DND-41 (cell line): ENCODE data around the gene MAMDC2.

ENCODE experiments used
- ATAC-seq: fragments of 200-7000 bp; cut with Tn5 transposase; 3 replicates; pipeline ENCODE4 v1.9.1; 2021; ENCODE audit warnings: low read depth; ENCODE audit not compliant: insufficient read depth
- DNase-seq: peaks from one replicate; pipeline ENCODE4 v3.0.0-alpha.2; 2020
- H2AFZ ChIP-seq: 2 replicates; pipeline ENCODE4 v1.6.0; 2012; ENCODE audit warnings: low read depth, low read length
- H3K27ac ChIP-seq: 2 replicates; pipeline ENCODE4 v1.5.1; 2012; ENCODE audit warnings: low read length, inconsistent platforms
- H3K27me3 ChIP-seq: fragments of 200-600 bp; sonication (generic); 2 replicates; pipeline ENCODE4 v1.6.0; 2012; ENCODE audit warnings: low read length, mild to moderate bottlenecking, inconsistent platforms; ENCODE audit not compliant: insufficient read depth, poor library complexity
- H3K36me3 ChIP-seq: 2 replicates; pipeline ENCODE4 v1.5.1; 2012; ENCODE audit warnings: low read length, inconsistent platforms; ENCODE audit not compliant: insufficient read depth
- H3K4me1 ChIP-seq: 2 replicates; pipeline ENCODE4 v1.5.1; 2012; ENCODE audit warnings: mild to moderate bottlenecking, low read length; ENCODE audit not compliant: insufficient read depth
- H3K4me2 ChIP-seq: 2 replicates; pipeline ENCODE4 v1.6.0; 2012; ENCODE audit warnings: mild to moderate bottlenecking, moderate library complexity, low read length, inconsistent platforms; ENCODE audit not compliant: insufficient read depth
- H3K4me3 ChIP-seq, 2 experiments: fragments of 200-600 bp in 1 of 2; shearing (Covaris generic) in 1 of 2; 2 replicates each; pipeline ENCODE4 v1.5.1; 2012 to 2016; ENCODE audit warnings: inconsistent platforms in 2 of 2, low read length in 2 of 2, mild to moderate bottlenecking in 2 of 2, low read depth in 1 of 2, moderate library complexity in 1 of 2
- H3K79me2 ChIP-seq: 2 replicates; pipeline ENCODE4 v1.6.0; 2012; ENCODE audit warnings: low read length, inconsistent platforms; ENCODE audit not compliant: insufficient read depth
- H3K9ac ChIP-seq: 2 replicates; pipeline ENCODE4 v1.6.0; 2012; ENCODE audit warnings: low read depth, mild to moderate bottlenecking, inconsistent platforms, low read length, moderate library complexity
- H3K9me3 ChIP-seq: 2 replicates; pipeline ENCODE4 v1.5.1; 2012; ENCODE audit warnings: low read length, moderate library complexity, mild to moderate bottlenecking, inconsistent platforms; ENCODE audit not compliant: insufficient read depth, severe bottlenecking
- H4K20me1 ChIP-seq: 2 replicates; pipeline ENCODE4 v1.6.0; 2012; ENCODE audit warnings: low read length; ENCODE audit not compliant: insufficient read depth
- CTCF ChIP-seq: IDR thresholded peaks from 2 replicates; pipeline ENCODE4 v1.5.1; 2012; ENCODE audit warnings: borderline replicate concordance, low read length, moderate library complexity, mild to moderate bottlenecking; ENCODE audit not compliant: poor library complexity, severe bottlenecking; ENCODE audit errors: extremely low read depth
- EZH2 ChIP-seq: IDR thresholded peaks from 3 replicates; pipeline ENCODE4 v1.6.1; 2012; ENCODE audit warnings: borderline replicate concordance, low read depth, mild to moderate bottlenecking, moderate library complexity, low read length, inconsistent platforms; ENCODE audit not compliant: severe bottlenecking

Gene MAMDC2

DNA sequence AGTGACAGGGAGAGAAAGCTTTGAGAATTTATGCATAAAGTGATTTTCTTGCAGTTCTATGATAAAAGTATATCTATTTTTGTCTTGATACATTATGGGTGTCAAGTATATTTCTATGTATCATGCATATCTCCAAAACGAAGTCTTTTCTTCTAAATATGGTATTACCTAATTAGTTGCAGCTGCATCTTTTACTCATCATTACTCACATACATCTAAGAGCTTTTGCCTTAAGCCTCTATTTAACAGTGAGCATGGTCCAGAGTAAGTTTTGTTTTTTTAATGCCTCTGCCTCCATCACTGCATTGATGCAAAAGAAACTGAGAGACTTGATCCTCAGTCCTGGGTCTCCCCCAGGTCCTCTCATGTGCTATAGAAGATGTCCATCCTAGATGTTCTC is 175.1 kb downstream of the MAMDC2 start:
- Histone ChIP-seq H3K4me3 (no peak overlapping the region), H3K4me1 (no peaks in the 10 kb centered on the region), H4K20me1 (no peaks in the 10 kb centered on the region), H2AFZ (no peak overlapping the region), H3K27me3 (no peaks in the 10 kb centered on the region), H3K36me3 (no peaks in the 10 kb centered on the region), H3K9me3 (no peaks in the 10 kb centered on the region), H3K27ac (no peak overlapping the region), H3K9ac (no peak overlapping the region), H3K79me2 (no peaks in the 10 kb centered on the region), H3K4me2 (no peak overlapping the region)
- TF ChIP-seq EZH2 (no peak), CTCF (no peak)
- DNase-seq (no peak), ATAC-seq (no peak)

DNA sequence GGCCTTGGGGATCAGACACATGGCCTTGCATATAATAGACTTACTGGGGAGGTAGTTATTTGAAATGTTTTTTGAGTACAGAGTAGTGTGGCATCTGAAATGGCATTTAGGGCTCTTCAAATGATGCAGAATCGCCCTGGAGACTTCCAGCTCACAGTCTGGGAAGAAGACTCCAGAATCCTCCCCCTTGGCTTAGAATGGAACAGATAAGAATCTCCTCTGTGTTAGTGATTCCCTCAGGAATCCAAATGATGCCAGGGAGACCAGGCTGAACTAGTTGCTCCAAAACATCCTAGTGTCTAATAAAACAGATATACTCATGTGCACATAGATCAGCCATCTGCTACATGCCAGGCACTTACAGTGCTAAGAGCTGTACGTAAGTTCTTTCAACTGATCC is 176.6 kb downstream of the MAMDC2 start:
- no peak overlapping the region for H2AFZ ChIP-seq
- H3K9ac ChIP-seq = no peak overlapping the region
- H3K27ac ChIP-seq = no peak overlapping the region
- H3K4me1 ChIP-seq = no peaks in the 10 kb centered on the region
- no peaks in the 10 kb centered on the region for H3K79me2 ChIP-seq
- no peak overlapping the region for H3K4me2 ChIP-seq
- no peak overlapping the region for H3K4me3 ChIP-seq
- no peaks in the 10 kb centered on the region for H4K20me1 ChIP-seq
- TF ChIP-seq CTCF = no peak
- TF ChIP-seq EZH2 = no peak
- ATAC-seq = no peak
- H3K36me3 ChIP-seq = no peaks in the 10 kb centered on the region
- DNase-seq = no peak
- H3K27me3 ChIP-seq = no peaks in the 10 kb centered on the region
- H3K9me3 ChIP-seq = no peaks in the 10 kb centered on the region

- no peak overlapping the region for H3K4me3 ChIP-seq
- H2AFZ ChIP-seq = no peak overlapping the region
- ATAC-seq (no peak), DNase-seq (no peak)
- no peak overlapping the region for H3K27ac ChIP-seq
- H3K9me3 ChIP-seq = no peaks in the 10 kb centered on the region
- no peak overlapping the region for H3K4me2 ChIP-seq
- H3K27me3 ChIP-seq = no peaks in the 10 kb centered on the region
- no peak overlapping the region for H3K9ac ChIP-seq
- H3K36me3 ChIP-seq = no peaks in the 10 kb centered on the region
- no peaks in the 10 kb centered on the region for H3K4me1 ChIP-seq
- no peak for TF ChIP-seq EZH2
- TF ChIP-seq CTCF = no peak
- no peaks in the 10 kb centered on the region for H3K79me2 ChIP-seq
- no peaks in the 10 kb centered on the region for H4K20me1 ChIP-seq
Measured at GRCh38 chr9:70222354-70222753, 178.7 kb downstream of the MAMDC2 start.

- TF ChIP-seq EZH2 = no peak
- TF ChIP-seq CTCF = no peak
- H3K36me3 ChIP-seq = no peaks in the 10 kb centered on the region
- H3K79me2 ChIP-seq = no peaks in the 10 kb centered on the region
- H3K9ac ChIP-seq = no peak overlapping the region
- H4K20me1 ChIP-seq = no peaks in the 10 kb centered on the region
- no peaks in the 10 kb centered on the region for H3K9me3 ChIP-seq
- H3K27me3 ChIP-seq = no peaks in the 10 kb centered on the region
- H3K27ac ChIP-seq = no peak overlapping the region
- H3K4me2 ChIP-seq = no peak overlapping the region
- DNase-seq (no peak), ATAC-seq (no peak)
- H2AFZ ChIP-seq = no peak overlapping the region
- H3K4me3 ChIP-seq = no peak overlapping the region
- no peaks in the 10 kb centered on the region for H3K4me1 ChIP-seq
Measured at GRCh38 chr9:70228118-70228517, 184.5 kb downstream of the MAMDC2 start.
